Common myeloid progenitor, CD34-positive (primary cell): ENCODE data around the gene HOXD1.

Experiments
- CTCF ChIA-PET: fragments of 350-600 bp; sonication (Branson Sonifier 250); formaldehyde crosslinking; loops from one replicate; lab custom pipeline; 2021; ENCODE audit warnings: antibody characterized with exemption; lab: Charles Lee
- POLR2A ChIA-PET: fragments of 350-600 bp; sonication (Branson Sonifier 250); formaldehyde crosslinking; loops from one replicate; lab custom pipeline; 2021; ENCODE audit warnings: antibody characterized with exemption; lab: Charles Lee
- DNase-seq, 3 donors: peaks; one replicate each; pipeline versions ENCODE4 v3.0.0 to v3.0.0-alpha.2; 2013
- H3K27ac ChIP-seq, 2 experiments: 1 replicate in 1 of 2; 2 replicates in 1 of 2; pipeline ENCODE4 v1.7.0; 2013; ENCODE audit warnings: inconsistent platforms in 2 of 2, low read length in 2 of 2, mild to moderate bottlenecking in 2 of 2, low read depth in 1 of 2, moderate library complexity in 1 of 2; ENCODE audit not compliant: severe bottlenecking in 2 of 2, insufficient read depth in 1 of 2, poor library complexity in 1 of 2
- H3K27me3 ChIP-seq, 5 experiments: replicated peaks in 2 of 5; 1 replicate in 3 of 5; 2 replicates in 2 of 5; pipeline versions ENCODE4 v1.6.1 to v1.7.0; 2013; ENCODE audit warnings: low read length in 4 of 5, mild to moderate bottlenecking in 2 of 5, moderate library complexity in 2 of 5, inconsistent platforms in 1 of 5; ENCODE audit not compliant: insufficient read depth in 5 of 5, control insufficient read depth in 4 of 5
- H3K36me3 ChIP-seq, 4 experiments: 1 replicate in 2 of 4; 2 replicates in 2 of 4; pipeline versions ENCODE4 v1.6.1 to v1.7.0; 2013; ENCODE audit warnings: low read length in 3 of 4, control low read depth in 1 of 4, mild to moderate bottlenecking in 1 of 4; ENCODE audit not compliant: control insufficient read depth in 4 of 4, insufficient read depth in 4 of 4
- H3K4me1 ChIP-seq, 4 experiments: 1 replicate in 3 of 4; 2 replicates in 1 of 4; pipeline versions ENCODE4 v1.6.1 to v1.7.1; 2013; ENCODE audit warnings: low read length in 3 of 4, mild to moderate bottlenecking in 3 of 4, control low read depth in 1 of 4, inconsistent platforms in 1 of 4, moderate library complexity in 1 of 4; ENCODE audit not compliant: control insufficient read depth in 4 of 4, insufficient read depth in 4 of 4; ENCODE audit errors: control extremely low read depth in 1 of 4
- H3K4me3 ChIP-seq, 7 experiments: 1 replicate in 4 of 7; 2 replicates in 3 of 7; pipeline versions ENCODE4 v1.5.1 to v1.7.0; 2013; ENCODE audit warnings: mild to moderate bottlenecking in 7 of 7, low read length in 6 of 7, moderate library complexity in 6 of 7, inconsistent platforms in 2 of 7, low read depth in 2 of 7, control low read depth in 1 of 7; ENCODE audit not compliant: insufficient read depth in 4 of 7, control insufficient read depth in 1 of 7; ENCODE audit errors: extremely low read depth in 1 of 7
- H3K9me3 ChIP-seq, 5 experiments: 1 replicate in 4 of 5; 2 replicates in 1 of 5; pipeline versions ENCODE4 v1.6.1 to v1.7.1; 2013; ENCODE audit warnings: low read length in 4 of 5, mild to moderate bottlenecking in 2 of 5, inconsistent platforms in 1 of 5, low read depth in 1 of 5, moderate library complexity in 1 of 5; ENCODE audit not compliant: control insufficient read depth in 4 of 5, insufficient read depth in 2 of 5; ENCODE audit errors: control extremely low read depth in 1 of 5
- WGBS: methylation state at CpG from one replicate; pipeline ENCODE4 v1.1.5; 2013; ENCODE audit not compliant: insufficient coverage; 5-methylcytosine and 5-hydroxymethylcytosine counted together

The HOXD1 gene

DNA sequence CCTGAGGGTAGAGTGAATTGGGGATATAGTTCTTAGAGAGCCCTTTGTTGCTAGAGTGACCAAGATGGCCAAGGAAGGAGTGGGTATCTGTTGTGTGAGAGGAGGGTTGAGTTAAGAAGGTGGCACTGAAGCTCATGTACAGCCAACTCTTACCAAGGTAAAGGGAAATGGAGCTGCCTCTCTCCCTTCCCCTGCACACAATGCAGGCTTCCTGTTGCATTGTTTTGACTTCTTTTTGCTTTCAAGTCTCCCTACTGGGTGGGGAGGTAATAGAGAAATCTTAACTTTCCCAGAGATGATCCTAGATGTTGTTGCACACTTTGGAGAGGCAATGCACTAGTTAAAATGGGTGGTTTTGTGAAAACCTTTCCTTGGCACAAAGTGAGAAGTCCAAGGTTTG, 23.8 kb downstream of the HOXD1 start:
- Histone ChIP-seq H3K9me3 (no peaks in the 10 kb centered on the region), H3K27me3 (peaks cover 0 to 11% (median 2%) of the 10 kb centered on the region in 5 experiments), H3K4me3 (no peak overlapping the region), H3K27ac (no peak overlapping the region), H3K4me1 (no peaks in the 10 kb centered on the region), H3K36me3 (no peaks in the 10 kb centered on the region)
- ChIA-PET POLR2A (no interaction called here), CTCF (interaction anchor here (1.3 kb wide), 1 partner anchor 28 kb away, joined by 3 read pairs; no protein-coding TSS in a partner anchor)
- DNase-seq = no peak

- no peak for DNase-seq
- H3K4me1 ChIP-seq = no peaks in the 10 kb centered on the region
- no peaks in the 10 kb centered on the region for H3K9me3 ChIP-seq
- CTCF ChIA-PET = interaction anchor here (1.3 kb wide), 1 partner anchor 27 kb away, joined by 3 read pairs; no protein-coding TSS in a partner anchor
- no peak overlapping the region for H3K4me3 ChIP-seq
- WGBS = no CpG with 5 or more reads among the region's 1 CpG
- H3K27me3 ChIP-seq = peaks cover 0 to 11% (median 2%) of the 10 kb centered on the region in 5 experiments
- no peak overlapping the region for H3K27ac ChIP-seq
- no peaks in the 10 kb centered on the region for H3K36me3 ChIP-seq
- POLR2A ChIA-PET = no interaction called here
These were observed 24.9 kb downstream of the HOXD1 start for GRCh38 chr2:176213406-176213805.

- Histone ChIP-seq H3K27ac (no peak overlapping the region), H3K4me3 (no peak overlapping the region), H3K9me3 (peaks cover 0 to 2% (median 0%) of the 10 kb centered on the region in 5 experiments), H3K27me3 (peaks cover 0 to 27% (median 3%) of the 10 kb centered on the region in 5 experiments), H3K4me1 (no peaks in the 10 kb centered on the region), H3K36me3 (no peaks in the 10 kb centered on the region)
- no CpG with 5 or more reads among the region's 2 CpGs for WGBS
- ChIA-PET CTCF (no interaction called here), POLR2A (no interaction called here)
- no peak for DNase-seq
These were observed 39.4 kb downstream of the HOXD1 start for GRCh38 chr2:176227874-176228273.

DNA sequence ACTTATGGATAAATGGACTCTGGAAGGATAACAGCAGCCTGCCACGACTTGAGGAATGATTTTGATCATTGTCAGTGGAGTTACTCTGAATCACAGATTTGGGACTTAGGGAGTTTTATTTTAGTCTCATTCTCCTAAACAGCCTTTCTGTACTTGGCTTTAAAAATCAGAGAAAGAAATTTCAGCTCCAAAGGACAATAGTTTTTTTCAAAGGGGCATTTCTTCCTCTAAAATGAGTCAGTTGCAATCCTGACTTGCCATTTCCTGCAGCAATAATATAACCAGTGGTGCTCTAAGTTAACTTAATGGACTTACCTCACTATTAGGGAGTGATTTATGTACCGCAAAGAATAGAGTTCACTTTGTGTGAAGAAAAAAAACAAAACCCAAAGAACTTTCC, 45.7 kb downstream of the HOXD1 start:
- H3K27me3 ChIP-seq = peaks cover 0 to 11% (median 0%) of the 10 kb centered on the region in 5 experiments
- POLR2A ChIA-PET = interaction anchor here (1.6 kb wide), 1 partner anchor 10 kb away, joined by 5 read pairs; no protein-coding TSS in a partner anchor

GRCh38 chr2:176234940-176235339, 46.5 kb downstream of the HOXD1 start:
- Histone ChIP-seq H3K27ac (no peak overlapping the region), H3K27me3 (peaks cover 0 to 6% (median 0%) of the 10 kb centered on the region in 5 experiments), H3K4me1 (no peaks in the 10 kb centered on the region), H3K36me3 (no peaks in the 10 kb centered on the region), H3K4me3 (no peak overlapping the region), H3K9me3 (peaks cover 0 to 2% (median 0%) of the 10 kb centered on the region in 5 experiments)
- ChIA-PET POLR2A (interaction anchor here (1.6 kb wide), 1 partner anchor 9 kb away, joined by 5 read pairs; no protein-coding TSS in a partner anchor), CTCF (no interaction called here)
- no CpG with 5 or more reads among the region's 1 CpG for WGBS
- no peak for DNase-seq

More for the DNA sequence above, 45.7 kb downstream of the HOXD1 start:
- no peak for DNase-seq
- Histone ChIP-seq H3K4me1 (no peaks in the 10 kb centered on the region), H3K4me3 (no peak overlapping the region), H3K36me3 (no peaks in the 10 kb centered on the region), H3K9me3 (peaks cover 0 to 2% (median 0%) of the 10 kb centered on the region in 5 experiments), H3K27ac (no peak overlapping the region)
- WGBS = 67% methylated on average over 1 of the region's 2 CpGs
- CTCF ChIA-PET = no interaction called here

- H3K4me1 ChIP-seq = no peaks in the 10 kb centered on the region
- 100% methylated on average over 3 of the region's 4 CpGs for WGBS
- ChIA-PET CTCF (no interaction called here), POLR2A (no interaction called here)
- H3K4me3 ChIP-seq = no peak overlapping the region
- peaks cover 0 to 2% (median 0%) of the 10 kb centered on the region in 5 experiments for H3K27me3 ChIP-seq
- no peak overlapping the region for H3K27ac ChIP-seq
- no peak for DNase-seq
- no peaks in the 10 kb centered on the region for H3K36me3 ChIP-seq
- H3K9me3 ChIP-seq = no peaks in the 10 kb centered on the region
These were observed 49.0 kb downstream of the HOXD1 start for GRCh38 chr2:176237456-176237855.

DNA sequence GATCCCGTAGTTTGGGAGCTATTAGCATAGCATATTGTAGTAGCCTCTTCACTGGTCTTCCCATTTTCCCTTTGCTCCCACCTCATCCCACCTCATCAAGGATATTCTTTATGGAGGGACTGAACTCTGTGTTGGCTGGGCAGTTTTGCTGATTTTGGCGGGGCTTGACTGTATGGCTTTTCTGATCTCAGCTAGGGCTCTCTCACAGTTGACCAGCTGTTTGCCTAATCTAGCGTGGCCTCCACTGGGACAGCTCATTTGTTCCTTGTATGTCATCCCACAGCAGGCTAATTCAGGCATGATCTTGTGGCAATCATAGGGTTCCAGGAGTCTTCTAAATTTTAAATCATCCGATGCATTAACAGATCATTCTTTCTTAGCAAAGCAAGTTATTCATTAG, 50.6 kb downstream of the HOXD1 start:
- POLR2A ChIA-PET = interaction anchor here (0.6 kb wide), 1 partner anchor 298 kb away, joined by 4 read pairs; no protein-coding TSS in a partner anchor
- Histone ChIP-seq H3K9me3 (no peaks in the 10 kb centered on the region), H3K27me3 (peaks cover 0 to 2% (median 1%) of the 10 kb centered on the region in 5 experiments), H3K4me1 (no peaks in the 10 kb centered on the region), H3K36me3 (no peaks in the 10 kb centered on the region), H3K4me3 (no peak overlapping the region), H3K27ac (no peak overlapping the region)
- CTCF ChIA-PET = no interaction called here
- WGBS = 100% methylated on average over 2 of the region's 4 CpGs
- DNase-seq = no peak
